Activated CD4-positive, alpha-beta memory T cell treated with anti-CD3 and anti-CD28 coated beads for 36 hours (primary cell): Measurements from ENCODE around the gene RHBDD1. TPM values are rescaled to one million over a fixed set of nuclear protein-coding genes. Genes with fewer than 3 reads are reported as not detected.

Source experiments
- CTCF ChIA-PET: fragments of 350-600 bp; sonication (Branson Sonifier 250); formaldehyde crosslinking; loops from one replicate; lab custom pipeline; 2021; ENCODE audit warnings: antibody characterized with exemption, inconsistent platforms; lab: Charles Lee
- POLR2A ChIA-PET: fragments of 350-600 bp; sonication (Branson Sonifier 250); formaldehyde crosslinking; loops from one replicate; lab custom pipeline; 2021; ENCODE audit warnings: antibody characterized with exemption; lab: Charles Lee
- DNase-seq: peaks from one replicate; pipeline ENCODE4 v3.0.0-alpha.2; 2020
- H3K27ac Mint-ChIP-seq: one replicate; pipeline ENCODE4 v1.8.0; 2021; ENCODE audit warnings: mixed read lengths
- H3K27me3 Mint-ChIP-seq: one replicate; pipeline ENCODE4 v1.8.0; 2021; ENCODE audit warnings: mixed read lengths
- H3K36me3 Mint-ChIP-seq: one replicate; pipeline ENCODE4 v1.8.0; 2021; ENCODE audit warnings: mixed read lengths
- H3K4me1 Mint-ChIP-seq: one replicate; pipeline ENCODE4 v1.8.0; 2021; ENCODE audit warnings: low read depth, mixed read lengths
- H3K4me3 Mint-ChIP-seq: one replicate; pipeline ENCODE4 v1.8.0; 2021; ENCODE audit warnings: mild to moderate bottlenecking, mixed read lengths
- H3K9me3 Mint-ChIP-seq: one replicate; pipeline ENCODE4 v1.8.0; 2021; ENCODE audit warnings: mixed read lengths
- intact Hi-C: fragments of 100-400 bp; cut with micrococcal nuclease; formaldehyde crosslinking; loops from one replicate; pipeline ENCODE4 v1.15.1; 2023
- total RNA-seq, 2 experiments: library from RNA; stranded (reverse); gene quantifications; one replicate each; pipeline ENCODE4 v1.2.3, GENCODE V29; 2021

The RHBDD1 gene
- total RNA-seq, 2 experiments from 2014 or later = 38.0 to 41.1 TPM

- Mint-ChIP-seq H3K27me3 (no peaks in the 10 kb centered on the region), H3K27ac (no peak overlapping the region), H3K4me1 (no peaks in the 10 kb centered on the region), H3K9me3 (no peaks in the 10 kb centered on the region), H3K36me3 (peaks cover 17% of the 10 kb centered on the region), H3K4me3 (no peak overlapping the region)
- POLR2A ChIA-PET = no interaction called here
- intact Hi-C loops = no loop called here
- CTCF ChIA-PET = no interaction called here
- no peak for DNase-seq
Measured at GRCh38 chr2:226890286-226890685, 54.4 kb downstream of the RHBDD1 start.

GRCh38 chr2:226891780-226892590 lies 56.1 kb downstream of the RHBDD1 start:
- no peak overlapping the region for H3K27ac Mint-ChIP-seq
- intact Hi-C loops = no loop called here

GRCh38 chr2:226892729-226893128 lies 56.9 kb downstream of the RHBDD1 start:
- DNase-seq = no peak
- H3K36me3 Mint-ChIP-seq = peaks cover 31% of the 10 kb centered on the region
- CTCF ChIA-PET = no interaction called here
- no peak overlapping the region for H3K4me3 Mint-ChIP-seq
- no peak overlapping the region for H3K27ac Mint-ChIP-seq
- intact Hi-C loops = no loop called here
- no peaks in the 10 kb centered on the region for H3K27me3 Mint-ChIP-seq
- POLR2A ChIA-PET = no interaction called here
- H3K9me3 Mint-ChIP-seq = no peaks in the 10 kb centered on the region
- H3K4me1 Mint-ChIP-seq = no peaks in the 10 kb centered on the region

More at GRCh38 chr2:226891780-226892590, 56.1 kb downstream of the RHBDD1 start:
- Mint-ChIP-seq H3K4me1 (no peaks in the 10 kb centered on the region), H3K9me3 (no peaks in the 10 kb centered on the region), H3K4me3 (no peak overlapping the region), H3K27me3 (no peaks in the 10 kb centered on the region), H3K36me3 (peaks cover 26% of the 10 kb centered on the region)
- POLR2A ChIA-PET = no interaction called here
- no peak for DNase-seq
- CTCF ChIA-PET = interaction anchor here (1.3 kb wide), 1 partner anchor 16 kb away, joined by 3 read pairs; no protein-coding TSS in a partner anchor

- Mint-ChIP-seq H3K4me1 (no peaks in the 10 kb centered on the region), H3K36me3 (peaks cover 31% of the 10 kb centered on the region), H3K27me3 (no peaks in the 10 kb centered on the region), H3K9me3 (no peaks in the 10 kb centered on the region), H3K4me3 (no peak overlapping the region), H3K27ac (no peak overlapping the region)
- ChIA-PET POLR2A (no interaction called here), CTCF (no interaction called here)
- DNase-seq = no peak
- intact Hi-C loops = no loop called here
Measured at GRCh38 chr2:226893216-226893615, 57.4 kb downstream of the RHBDD1 start.

DNA sequence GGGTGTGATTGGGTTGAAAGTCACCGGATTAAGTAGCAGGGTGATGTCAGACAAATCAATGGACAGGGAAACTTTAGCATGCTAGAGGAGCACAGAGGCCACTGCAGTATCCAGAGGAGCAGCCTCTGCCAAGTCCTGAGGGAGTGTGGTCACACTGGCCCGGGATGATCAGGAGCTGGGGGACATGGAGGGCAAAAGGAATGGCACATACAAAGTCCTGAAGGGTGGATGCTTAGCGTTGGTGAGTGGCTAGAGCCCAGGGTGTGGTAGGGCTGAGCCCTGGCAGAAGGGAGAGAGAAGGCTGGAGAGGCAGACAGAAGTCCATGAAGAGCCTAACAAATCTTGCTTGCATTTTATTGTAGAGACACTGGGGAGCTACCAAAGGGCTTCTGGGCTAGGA lies 58.9 kb downstream of the RHBDD1 start:
- Mint-ChIP-seq H3K4me1 (no peaks in the 10 kb centered on the region), H3K27ac (no peak overlapping the region), H3K36me3 (peaks cover 29% of the 10 kb centered on the region), H3K4me3 (no peak overlapping the region), H3K27me3 (no peaks in the 10 kb centered on the region), H3K9me3 (no peaks in the 10 kb centered on the region)
- POLR2A ChIA-PET = no interaction called here
- intact Hi-C loops = no loop called here
- no peak for DNase-seq
- CTCF ChIA-PET = no interaction called here

- no peak for DNase-seq
- POLR2A ChIA-PET = interaction anchor here (0.6 kb wide), 1 partner anchor 16 kb away, joined by 3 read pairs; no protein-coding TSS in a partner anchor
- H3K36me3 Mint-ChIP-seq = peaks cover 29% of the 10 kb centered on the region
- no peaks in the 10 kb centered on the region for H3K27me3 Mint-ChIP-seq
- no peaks in the 10 kb centered on the region for H3K4me1 Mint-ChIP-seq
- no peaks in the 10 kb centered on the region for H3K9me3 Mint-ChIP-seq
- no peak overlapping the region for H3K4me3 Mint-ChIP-seq
- intact Hi-C loops = no loop called here
- no peak overlapping the region for H3K27ac Mint-ChIP-seq
- CTCF ChIA-PET = no interaction called here
Measured at GRCh38 chr2:226895579-226895978, 59.7 kb downstream of the RHBDD1 start.

DNA sequence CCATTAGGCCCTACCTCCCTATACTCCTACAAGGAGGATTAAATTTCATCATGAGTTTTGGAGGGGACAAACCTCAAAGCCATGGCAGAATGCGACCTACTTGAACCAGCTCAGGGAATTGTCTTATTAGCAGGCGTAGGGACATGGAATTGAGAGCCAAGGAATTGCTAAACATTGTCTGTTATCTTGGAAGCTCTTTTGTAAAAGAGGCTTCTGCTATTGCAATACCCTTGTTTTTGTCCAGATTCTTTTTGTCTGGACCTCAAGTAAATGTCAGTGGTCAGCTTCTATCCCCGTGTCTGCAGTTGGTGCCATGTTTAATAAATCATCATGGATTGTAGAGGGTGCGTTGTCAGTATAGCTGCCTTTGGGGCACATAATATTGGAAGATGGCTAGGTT lies 62.3 kb downstream of the RHBDD1 start:
- intact Hi-C loops = no loop called here
- POLR2A ChIA-PET = no interaction called here
- Mint-ChIP-seq H3K9me3 (no peaks in the 10 kb centered on the region), H3K4me1 (peaks cover 15% of the 10 kb centered on the region), H3K4me3 (no peak overlapping the region), H3K27me3 (no peaks in the 10 kb centered on the region), H3K36me3 (peaks cover 21% of the 10 kb centered on the region), H3K27ac (no peak overlapping the region)
- no peak for DNase-seq
- CTCF ChIA-PET = no interaction called here

DNA sequence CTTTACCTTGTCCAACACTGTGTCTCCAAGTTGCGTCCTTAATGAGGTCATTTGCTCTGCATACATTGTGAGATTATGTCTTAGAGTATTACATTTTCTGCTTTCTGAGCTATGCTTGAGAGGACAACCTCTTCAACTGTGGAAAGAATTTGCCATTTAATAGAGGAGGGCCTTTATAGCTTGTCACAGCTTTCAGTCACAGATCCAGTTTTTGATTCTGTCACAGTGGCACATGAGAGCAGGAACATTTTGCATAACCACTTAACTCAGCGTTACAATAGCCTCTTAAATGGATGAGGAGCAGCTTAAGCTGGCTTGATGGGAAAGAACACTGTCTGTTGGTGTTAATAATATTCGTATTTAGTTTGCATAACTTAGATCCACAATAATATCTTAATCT lies 63.0 kb downstream of the RHBDD1 start:
- no peaks in the 10 kb centered on the region for H3K27me3 Mint-ChIP-seq
- CTCF ChIA-PET = interaction anchor here (0.6 kb wide), 1 partner anchor 204 kb away, joined by 3 read pairs; no protein-coding TSS in a partner anchor
- no peak overlapping the region for H3K4me3 Mint-ChIP-seq
- H3K9me3 Mint-ChIP-seq = no peaks in the 10 kb centered on the region
- intact Hi-C loops = no loop called here
- H3K36me3 Mint-ChIP-seq = peaks cover 26% of the 10 kb centered on the region
- peaks cover 19% of the 10 kb centered on the region for H3K4me1 Mint-ChIP-seq
- DNase-seq = no peak
- no peak overlapping the region for H3K27ac Mint-ChIP-seq
- POLR2A ChIA-PET = no interaction called here

GRCh38 chr2:226902041-226902966 lies 66.5 kb downstream of the RHBDD1 start:
- CTCF ChIA-PET = no interaction called here
- DNase-seq = no peak
- Mint-ChIP-seq H3K27ac (no peak overlapping the region), H3K36me3 (peaks cover 21% of the 10 kb centered on the region), H3K9me3 (no peaks in the 10 kb centered on the region), H3K4me1 (peaks cover 30% of the 10 kb centered on the region), H3K4me3 (no peak overlapping the region), H3K27me3 (no peaks in the 10 kb centered on the region)
- POLR2A ChIA-PET = interaction anchor here (0.7 kb wide), 1 partner anchor 29 kb away, joined by 3 read pairs; no protein-coding TSS in a partner anchor
- intact Hi-C loops = loop anchor here (10.0 kb wide), 1 partner anchor 82 kb away; no protein-coding TSS in a partner anchor

GRCh38 chr2:226903179-226903578 lies 67.3 kb downstream of the RHBDD1 start:
- Mint-ChIP-seq H3K9me3 (no peaks in the 10 kb centered on the region), H3K4me1 (peaks cover 30% of the 10 kb centered on the region), H3K27me3 (no peaks in the 10 kb centered on the region), H3K4me3 (no peak overlapping the region), H3K36me3 (peaks cover 23% of the 10 kb centered on the region), H3K27ac (no peak overlapping the region)
- ChIA-PET POLR2A (no interaction called here), CTCF (no interaction called here)
- peak; percentile 44 for DNase-seq
- intact Hi-C loops = loop anchor here (10.0 kb wide), 1 partner anchor 82 kb away; no protein-coding TSS in a partner anchor

DNA sequence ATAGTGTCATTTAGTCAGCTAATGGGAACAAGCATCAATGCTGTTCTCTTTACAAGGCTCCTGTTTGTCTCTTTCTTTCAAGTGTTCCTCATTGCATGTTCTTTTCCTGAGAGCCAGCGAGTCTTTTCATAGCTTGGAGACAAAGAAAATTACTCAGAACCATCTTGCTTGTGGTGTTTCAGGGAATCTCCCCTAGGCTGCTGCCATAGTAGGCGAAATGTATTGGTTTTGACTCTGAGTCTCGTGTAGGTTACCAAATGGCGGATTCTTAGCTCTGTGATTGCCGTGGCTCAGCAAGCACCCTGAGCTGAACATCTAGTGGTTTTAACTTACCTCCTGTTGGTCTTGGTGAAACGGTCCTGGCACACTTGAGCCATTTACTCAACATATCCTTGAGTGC lies 68.7 kb downstream of the RHBDD1 start:
- Mint-ChIP-seq H3K27me3 (no peaks in the 10 kb centered on the region), H3K36me3 (peaks cover 32% of the 10 kb centered on the region), H3K9me3 (no peaks in the 10 kb centered on the region), H3K27ac (no peak overlapping the region), H3K4me1 (peaks cover 30% of the 10 kb centered on the region), H3K4me3 (no peak overlapping the region)
- POLR2A ChIA-PET = no interaction called here
- intact Hi-C loops = loop anchor here (1.0 to 10.0 kb wide), 3 partner anchors 31 to 80 kb away; no protein-coding TSS in a partner anchor
- CTCF ChIA-PET = no interaction called here
- DNase-seq = peak; percentile 38

DNA sequence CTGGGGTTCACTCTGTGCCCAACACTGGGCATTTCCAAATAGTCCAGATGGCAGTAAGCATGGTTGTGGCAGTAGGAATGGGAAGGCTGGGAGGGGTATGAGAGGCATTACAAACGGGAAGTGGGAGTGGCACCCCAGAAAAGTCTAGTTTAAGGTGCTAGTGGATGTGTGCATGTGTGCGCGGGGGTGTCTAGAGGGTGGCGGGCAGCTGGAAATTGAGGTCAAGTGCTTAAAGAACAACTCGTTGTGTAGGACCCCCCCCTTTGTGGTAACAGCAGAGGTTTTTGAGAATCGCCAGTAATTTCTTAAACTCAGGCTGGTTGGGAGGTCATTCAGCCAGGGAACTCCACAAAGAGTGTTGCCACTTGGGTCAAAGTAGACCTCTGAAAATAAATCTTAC lies 69.9 kb downstream of the RHBDD1 start:
- no peak for DNase-seq
- no peak overlapping the region for H3K27ac Mint-ChIP-seq
- no peaks in the 10 kb centered on the region for H3K27me3 Mint-ChIP-seq
- no peak overlapping the region for H3K4me3 Mint-ChIP-seq
- intact Hi-C loops = loop anchor here (10.0 kb wide), 1 partner anchor 79 kb away; no protein-coding TSS in a partner anchor
- CTCF ChIA-PET = no interaction called here
- POLR2A ChIA-PET = interaction anchor here (0.6 kb wide), 1 partner anchor 223 kb away, joined by 3 read pairs; no protein-coding TSS in a partner anchor
- peaks cover 29% of the 10 kb centered on the region for H3K4me1 Mint-ChIP-seq
- H3K9me3 Mint-ChIP-seq = no peaks in the 10 kb centered on the region
- H3K36me3 Mint-ChIP-seq = peaks cover 36% of the 10 kb centered on the region
